ENCODE data around the gene TOX3.

TOX3 gene

DNA sequence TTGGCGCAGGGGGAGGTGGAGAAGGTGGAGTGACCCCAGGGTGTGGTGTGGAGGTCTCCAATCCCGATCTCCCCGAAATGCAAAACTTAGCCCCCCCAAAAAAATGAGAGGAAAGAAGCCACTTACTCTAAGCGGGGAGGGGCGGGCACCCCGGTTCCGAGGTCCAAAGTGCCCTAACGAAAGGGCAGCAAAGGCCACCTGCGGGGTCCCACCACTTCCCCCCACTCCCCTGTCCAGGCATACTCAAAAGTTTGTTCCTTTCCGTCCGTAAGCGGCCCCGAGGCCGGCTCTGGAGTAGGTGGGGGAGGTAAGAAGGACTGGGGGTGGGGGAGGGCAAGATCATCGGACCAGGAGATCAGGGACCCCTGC is 1.1 kb downstream of the TOX3 start:
- Histone ChIP-seq H3K9me2 (replicated peaks; ENCODE audit: insufficient read depth, low read length) (no peaks in the 10 kb centered on the region), H3K9me3 (ENCODE audit: insufficient read depth, low read length) (no peaks in the 10 kb centered on the region), H4K20me1 (ENCODE audit: low read depth, low read length) (no peaks in the 10 kb centered on the region), H3K36me3 (ENCODE audit: low read length) (no peaks in the 10 kb centered on the region), H3K9ac (ENCODE audit: low read length) (no peak overlapping the region), H3K4me2 (ENCODE audit: low read depth, low read length, poor library complexity, severe bottlenecking) (no peak overlapping the region), H3F3A (ENCODE audit: insufficient read depth) (no peaks in the 10 kb centered on the region), H3K27me3 (ENCODE audit: low read length) (no peaks in the 10 kb centered on the region), H2AFZ (ENCODE audit: low read depth, low read length, severe bottlenecking) (no peak overlapping the region), H3K4me3 (ENCODE audit: insufficient read depth, low read length, poor library complexity, severe bottlenecking) (no peak overlapping the region), H3K79me2 (ENCODE audit: insufficient read depth, low read length) (no peaks in the 10 kb centered on the region), H3K27ac (ENCODE audit: low read depth, low read length) (no peak overlapping the region)
- no peak for TF ChIP-seq CTCF (IDR thresholded peaks at IDR 0.05; ENCODE audit: insufficient read depth, low read length, poor library complexity, severe bottlenecking)

DNA sequence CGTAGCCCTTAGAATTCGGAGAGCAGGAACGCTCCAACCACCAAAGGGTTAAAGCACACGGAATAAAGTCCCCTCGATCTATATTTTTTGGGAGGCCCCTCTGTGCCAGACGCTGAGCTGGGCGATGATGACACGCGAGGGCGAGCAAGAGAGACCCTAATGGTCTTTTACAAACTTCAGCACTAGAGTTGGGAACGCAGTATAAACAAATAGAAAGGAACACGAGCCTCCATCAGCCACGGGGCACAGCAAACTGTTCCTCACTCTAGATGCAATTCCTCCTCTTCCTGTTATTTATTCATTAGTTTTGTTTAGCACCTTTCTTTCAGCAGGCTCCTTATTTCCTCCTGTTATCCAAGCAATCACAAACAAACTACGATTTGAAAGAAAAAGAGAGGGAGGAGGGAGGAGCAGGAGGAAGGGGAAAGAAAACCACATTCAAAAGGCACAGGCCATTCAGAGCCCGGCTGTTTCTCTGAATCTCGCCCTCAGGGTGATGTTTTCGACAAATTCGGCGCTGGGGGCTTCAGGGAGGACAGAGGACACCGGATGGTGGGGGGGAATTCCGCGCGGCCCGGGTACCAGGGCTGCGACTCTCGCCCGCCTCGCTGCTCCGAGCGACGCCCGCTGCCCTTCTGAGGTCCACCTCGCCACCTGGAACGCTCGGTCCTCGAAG is 1.6 kb downstream of the TOX3 start:
- Histone ChIP-seq H4K20me1 (ENCODE audit: low read depth, low read length) (no peaks in the 10 kb centered on the region), H3K36me3 (ENCODE audit: low read length) (no peaks in the 10 kb centered on the region), H3K27me3 (ENCODE audit: low read length) (no peaks in the 10 kb centered on the region), H3K9ac (ENCODE audit: low read length) (no peak overlapping the region), H3K9me3 (ENCODE audit: insufficient read depth, low read length) (no peaks in the 10 kb centered on the region), H2AFZ (ENCODE audit: low read depth, low read length, severe bottlenecking) (no peak overlapping the region), H3F3A (ENCODE audit: insufficient read depth) (no peaks in the 10 kb centered on the region), H3K79me2 (ENCODE audit: insufficient read depth, low read length) (no peaks in the 10 kb centered on the region), H3K4me2 (ENCODE audit: low read depth, low read length, poor library complexity, severe bottlenecking) (no peak overlapping the region), H3K9me2 (replicated peaks; ENCODE audit: insufficient read depth, low read length) (no peaks in the 10 kb centered on the region), H3K27ac (ENCODE audit: low read depth, low read length) (no peak overlapping the region), H3K4me3 (ENCODE audit: insufficient read depth, low read length, poor library complexity, severe bottlenecking) (no peak overlapping the region)
- TF ChIP-seq CTCF (IDR thresholded peaks at IDR 0.05; ENCODE audit: insufficient read depth, low read length, poor library complexity, severe bottlenecking) (no peak), EZH2phosphoT487 (conservative IDR thresholded peaks at IDR 0.05; ENCODE audit: low read length) (no peak)

DNA sequence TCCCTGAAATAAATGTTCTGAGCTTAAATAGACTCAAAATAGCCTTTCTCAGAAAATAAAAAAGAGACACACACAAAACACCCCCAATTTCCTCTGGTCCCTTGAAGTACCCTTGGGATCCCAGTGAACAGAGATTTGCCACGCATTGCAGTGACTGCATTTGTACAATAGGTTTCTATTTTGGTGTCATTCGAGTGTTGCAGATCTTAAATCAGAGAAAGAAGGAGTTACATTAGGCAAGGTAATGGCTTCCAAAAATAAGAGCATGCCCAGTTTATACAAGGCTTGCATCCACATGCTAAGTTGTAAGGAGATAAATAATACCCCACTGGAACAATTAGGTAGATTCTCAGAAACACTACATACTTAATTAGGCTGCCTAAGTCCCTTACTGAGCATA is 2.2 kb downstream of the TOX3 start:
- Histone ChIP-seq H3K27me3 (ENCODE audit: low read length) (no peaks in the 10 kb centered on the region), H3K79me2 (ENCODE audit: insufficient read depth, low read length) (no peaks in the 10 kb centered on the region), H3K9me3 (ENCODE audit: insufficient read depth, low read length) (no peaks in the 10 kb centered on the region), H2AFZ (ENCODE audit: low read depth, low read length, severe bottlenecking) (no peak overlapping the region), H3K9me2 (replicated peaks; ENCODE audit: insufficient read depth, low read length) (no peaks in the 10 kb centered on the region), H3K4me3 (ENCODE audit: insufficient read depth, low read length, poor library complexity, severe bottlenecking) (no peak overlapping the region), H3K36me3 (ENCODE audit: low read length) (no peaks in the 10 kb centered on the region), H4K20me1 (ENCODE audit: low read depth, low read length) (no peaks in the 10 kb centered on the region), H3K4me2 (ENCODE audit: low read depth, low read length, poor library complexity, severe bottlenecking) (no peak overlapping the region), H3F3A (ENCODE audit: insufficient read depth) (no peaks in the 10 kb centered on the region), H3K9ac (ENCODE audit: low read length) (no peak overlapping the region), H3K27ac (ENCODE audit: low read depth, low read length) (no peak overlapping the region)
- TF ChIP-seq EZH2phosphoT487 (conservative IDR thresholded peaks at IDR 0.05; ENCODE audit: low read length) (no peak), CTCF (IDR thresholded peaks at IDR 0.05; ENCODE audit: insufficient read depth, low read length, poor library complexity, severe bottlenecking) (no peak)

Data from SU-DHL-6 (cell line).